ENCODE data around the gene CCDC8. TPM values are rescaled to one million over a fixed set of nuclear protein-coding genes. Genes with fewer than 3 reads are reported as not detected.

The CCDC8 gene
- total RNA-seq, 2 experiments from 2014 or later, result not detected

GRCh38 chr19:46412650-46413261, 608 bp downstream of the CCDC8 start:
- POLR2A ChIA-PET, result interaction anchor here (0.7 kb wide), 1 partner anchor 93 kb away, joined by 3 read pairs; no protein-coding TSS in a partner anchor
- no peak for ATAC-seq
- peaks cover 64% of the 10 kb centered on the region for H3K27me3 Mint-ChIP-seq
- no peaks in the 10 kb centered on the region for H3K36me3 Mint-ChIP-seq (ENCODE audit: low read depth)
- no peak for DNase-seq
- TF ChIP-seq, protein P1, sequence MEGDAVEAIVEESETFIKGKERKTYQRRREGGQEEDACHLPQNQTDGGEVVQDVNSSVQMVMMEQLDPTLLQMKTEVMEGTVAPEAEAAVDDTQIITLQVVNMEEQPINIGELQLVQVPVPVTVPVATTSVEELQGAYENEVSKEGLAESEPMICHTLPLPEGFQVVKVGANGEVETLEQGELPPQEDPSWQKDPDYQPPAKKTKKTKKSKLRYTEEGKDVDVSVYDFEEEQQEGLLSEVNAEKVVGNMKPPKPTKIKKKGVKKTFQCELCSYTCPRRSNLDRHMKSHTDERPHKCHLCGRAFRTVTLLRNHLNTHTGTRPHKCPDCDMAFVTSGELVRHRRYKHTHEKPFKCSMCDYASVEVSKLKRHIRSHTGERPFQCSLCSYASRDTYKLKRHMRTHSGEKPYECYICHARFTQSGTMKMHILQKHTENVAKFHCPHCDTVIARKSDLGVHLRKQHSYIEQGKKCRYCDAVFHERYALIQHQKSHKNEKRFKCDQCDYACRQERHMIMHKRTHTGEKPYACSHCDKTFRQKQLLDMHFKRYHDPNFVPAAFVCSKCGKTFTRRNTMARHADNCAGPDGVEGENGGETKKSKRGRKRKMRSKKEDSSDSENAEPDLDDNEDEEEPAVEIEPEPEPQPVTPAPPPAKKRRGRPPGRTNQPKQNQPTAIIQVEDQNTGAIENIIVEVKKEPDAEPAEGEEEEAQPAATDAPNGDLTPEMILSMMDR (IDR thresholded peaks at IDR 0.05), result no peak
- intact Hi-C loops (cut with micrococcal nuclease), result no loop called here
- peaks cover 3% of the 10 kb centered on the region for H3K4me1 Mint-ChIP-seq (ENCODE audit: low read depth)
- no peak overlapping the region for H3K4me3 Mint-ChIP-seq
- CTCF ChIA-PET, result interaction anchor here (2.0 kb wide), 1 partner anchor 11 kb away, joined by 6 read pairs; no protein-coding TSS in a partner anchor
- no peak overlapping the region for H3K27ac Mint-ChIP-seq
- H3K9me3 Mint-ChIP-seq, result no peaks in the 10 kb centered on the region

GRCh38 chr19:46411925-46412649, 1.3 kb downstream of the CCDC8 start:
- TF ChIP-seq, protein P1 (IDR thresholded peaks at IDR 0.05), result no peak
- Mint-ChIP-seq H3K36me3 (ENCODE audit: low read depth) (no peaks in the 10 kb centered on the region), H3K27me3 (peaks cover 68% of the 10 kb centered on the region), H3K4me3 (no peak overlapping the region), H3K4me1 (ENCODE audit: low read depth) (peaks cover 3% of the 10 kb centered on the region), H3K27ac (no peak overlapping the region), H3K9me3 (no peaks in the 10 kb centered on the region)
- CTCF ChIA-PET, result interaction anchor here (1.8 to 2.0 kb wide), 2 partner anchors 10 to 16 kb away, joined by 6 read pairs; no protein-coding TSS in a partner anchor
- POLR2A ChIA-PET, result no interaction called here
- intact Hi-C loops (cut with micrococcal nuclease), result no loop called here
- DNase-seq (no peak), ATAC-seq (no peak)

DNA sequence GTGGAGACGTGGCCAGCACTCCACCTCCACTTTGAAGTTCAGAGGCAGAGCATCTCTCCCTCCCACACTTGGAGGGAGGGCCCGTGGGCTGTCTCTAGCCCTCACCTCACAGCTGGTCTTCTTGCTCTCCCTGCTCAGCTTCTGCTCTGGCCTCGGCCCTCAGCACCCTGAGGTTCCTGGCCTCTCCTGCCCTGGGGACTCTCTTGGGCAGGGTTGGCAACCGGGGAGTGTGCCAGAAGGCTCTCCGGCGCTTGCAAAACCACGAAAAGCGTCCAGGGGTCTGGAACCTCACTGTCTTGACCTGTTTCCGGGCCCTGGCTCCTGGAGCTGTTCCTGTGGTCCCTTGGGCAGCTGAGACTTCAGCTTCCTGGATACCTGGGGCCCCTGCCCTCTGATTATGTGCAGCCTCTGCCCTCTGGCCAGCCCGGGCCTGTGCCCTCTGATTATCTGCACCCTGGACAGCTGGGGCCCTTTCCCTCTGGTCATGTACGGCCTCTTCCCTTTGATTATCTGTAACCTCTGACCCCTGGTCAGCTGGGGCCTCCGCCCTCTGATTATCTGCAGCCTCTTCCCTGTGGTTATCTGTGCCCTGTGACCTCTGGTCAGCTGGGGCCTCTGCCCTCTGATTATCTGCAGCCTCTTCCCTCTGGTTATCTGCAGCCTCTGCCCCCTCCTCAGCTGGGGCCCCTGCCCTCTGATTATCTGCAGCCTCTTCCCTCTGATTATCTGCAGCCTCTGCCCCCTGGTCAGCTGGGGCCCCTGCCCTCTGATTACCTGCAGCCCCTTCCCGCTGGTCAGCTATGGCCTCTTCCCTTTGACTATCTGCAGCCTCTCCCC, 2.1 kb downstream of the CCDC8 start:
- TF ChIP-seq, protein P1 (IDR thresholded peaks at IDR 0.05), result no peak
- POLR2A ChIA-PET, result no interaction called here
- Mint-ChIP-seq H3K4me1 (ENCODE audit: low read depth) (peaks cover 3% of the 10 kb centered on the region), H3K9me3 (no peaks in the 10 kb centered on the region), H3K4me3 (no peak overlapping the region), H3K27ac (no peak overlapping the region), H3K27me3 (peaks cover 70% of the 10 kb centered on the region), H3K36me3 (ENCODE audit: low read depth) (no peaks in the 10 kb centered on the region)
- DNase-seq, result no peak
- intact Hi-C loops (cut with micrococcal nuclease), result no loop called here
- ATAC-seq, result no peak
- CTCF ChIA-PET, result interaction anchor here (1.8 to 2.0 kb wide), 2 partner anchors 9 to 16 kb away, joined by 6 read pairs; no protein-coding TSS in a partner anchor

DNA sequence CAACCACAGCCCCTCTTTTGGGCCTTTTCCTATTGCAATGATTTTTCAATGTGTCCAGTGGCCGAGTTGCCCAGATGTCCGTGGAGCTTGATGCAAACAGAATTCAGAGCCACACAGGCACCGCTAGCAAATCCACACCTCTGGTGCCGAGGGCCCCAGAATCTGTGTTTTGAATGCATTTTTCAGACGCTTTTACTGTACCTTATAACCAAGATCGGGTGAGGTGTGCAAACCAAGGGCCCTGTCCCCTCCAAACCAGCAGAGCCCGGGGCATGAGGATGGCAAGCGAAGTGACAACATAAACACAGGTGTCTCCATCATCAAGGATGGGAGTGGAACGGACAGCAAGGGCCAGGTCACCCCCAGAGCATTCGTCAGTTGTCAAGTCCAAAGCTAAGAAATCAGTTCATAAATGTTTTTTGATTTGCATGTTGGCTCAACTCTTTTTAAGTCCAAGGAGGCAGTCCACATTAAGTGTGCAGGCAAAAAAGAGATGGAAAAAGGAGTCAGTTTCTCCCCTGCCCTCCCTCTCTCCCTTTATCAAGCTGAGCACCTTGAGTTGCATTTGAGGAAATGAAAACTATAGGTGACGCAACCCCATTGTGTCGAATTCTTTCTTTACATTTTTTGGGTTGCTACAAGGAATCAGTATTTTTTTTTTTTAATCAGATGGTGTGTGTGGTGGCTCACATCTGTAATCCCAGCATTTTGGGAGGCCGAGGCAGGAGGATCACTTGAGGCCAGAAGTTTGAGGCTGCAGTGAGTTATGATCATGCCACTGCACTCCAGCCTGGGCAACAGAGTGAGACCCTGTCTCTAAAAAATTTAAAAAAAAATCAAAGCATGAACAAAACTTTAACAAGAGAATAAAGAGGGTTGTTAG, 2.9 kb downstream of the CCDC8 start:
- TF ChIP-seq, protein P1 (IDR thresholded peaks at IDR 0.05), result no peak
- H3K9me3 Mint-ChIP-seq, result no peaks in the 10 kb centered on the region
- ATAC-seq (no peak), DNase-seq (no peak)
- no peaks in the 10 kb centered on the region for H3K4me1 Mint-ChIP-seq (ENCODE audit: low read depth)
- intact Hi-C loops (cut with micrococcal nuclease), result no loop called here
- H3K27me3 Mint-ChIP-seq, result peaks cover 68% of the 10 kb centered on the region
- H3K36me3 Mint-ChIP-seq (ENCODE audit: low read depth), result no peaks in the 10 kb centered on the region
- H3K4me3 Mint-ChIP-seq, result no peak overlapping the region
- no peak overlapping the region for H3K27ac Mint-ChIP-seq
- ChIA-PET POLR2A (no interaction called here), CTCF (interaction anchor here (1.8 kb wide), 1 partner anchor 15 kb away, joined by 6 read pairs; no protein-coding TSS in a partner anchor)

Measured in activated CD8-positive, alpha-beta T cell treated with anti-CD3 and anti-CD28 coated beads for 36 hours (primary cell).